Measurements from ENCODE around the gene BEND7.
A peak's percentile ranks its signal among the peaks of the same experiment; 100 is the strongest.

BEND7 gene

DNA sequence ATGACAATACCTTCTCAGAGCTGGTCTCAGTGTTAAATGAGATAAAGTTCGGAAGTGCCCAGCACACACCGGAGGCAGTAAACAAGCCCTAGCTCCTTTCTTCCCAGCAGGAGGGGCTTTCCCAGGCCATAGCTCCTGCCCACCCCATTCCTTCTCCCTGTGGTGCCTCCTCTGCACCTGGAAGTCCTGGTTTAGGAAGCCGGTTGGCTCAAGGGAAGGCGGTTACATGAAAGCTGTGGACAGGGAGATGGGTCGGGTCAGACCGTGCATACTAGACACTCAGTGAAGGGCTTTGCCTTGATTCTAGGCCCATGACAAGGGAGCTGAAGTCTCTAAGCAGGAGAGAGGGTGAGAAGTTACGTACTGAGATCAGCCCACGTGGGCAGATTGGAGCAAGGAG is 8.6 kb downstream of the BEND7 start:
- no peak for DNase-seq (ENCODE audit: low read depth)

DNA sequence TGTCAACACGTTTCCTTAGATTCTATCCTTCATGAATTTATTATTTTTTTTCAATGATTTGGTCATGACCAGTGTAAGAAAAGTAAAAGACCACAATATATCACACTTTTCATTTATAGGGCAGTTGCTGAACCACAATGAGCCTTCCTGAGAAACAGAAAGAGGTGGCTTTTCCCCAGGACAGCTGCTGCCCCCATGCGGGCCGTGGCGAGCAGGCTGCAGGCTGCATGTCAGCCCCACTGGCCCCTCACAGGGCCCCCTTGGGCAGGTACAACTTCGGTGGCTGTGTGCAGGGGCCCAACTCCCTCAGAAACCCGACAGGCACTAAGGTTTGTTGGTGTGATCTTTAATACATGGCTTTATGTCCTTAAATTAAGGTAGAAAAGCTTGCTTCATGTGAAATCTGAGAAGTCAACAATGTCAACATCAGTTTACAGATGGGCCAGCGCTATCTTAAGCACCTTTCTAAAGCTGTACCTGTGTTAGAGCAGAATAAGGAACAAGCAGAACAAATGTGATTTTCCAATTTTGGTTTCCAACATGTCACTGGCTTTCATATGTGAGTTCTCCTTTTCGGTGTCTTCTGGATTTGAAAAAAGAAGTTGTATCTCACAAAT is 10.6 kb downstream of the BEND7 start:
- peak; percentile 9 for DNase-seq (ENCODE audit: low read depth)

GRCh38 chr10:13517675-13518074 is 11.1 kb downstream of the BEND7 start:
- no peak for DNase-seq (ENCODE audit: low read depth)

DNA sequence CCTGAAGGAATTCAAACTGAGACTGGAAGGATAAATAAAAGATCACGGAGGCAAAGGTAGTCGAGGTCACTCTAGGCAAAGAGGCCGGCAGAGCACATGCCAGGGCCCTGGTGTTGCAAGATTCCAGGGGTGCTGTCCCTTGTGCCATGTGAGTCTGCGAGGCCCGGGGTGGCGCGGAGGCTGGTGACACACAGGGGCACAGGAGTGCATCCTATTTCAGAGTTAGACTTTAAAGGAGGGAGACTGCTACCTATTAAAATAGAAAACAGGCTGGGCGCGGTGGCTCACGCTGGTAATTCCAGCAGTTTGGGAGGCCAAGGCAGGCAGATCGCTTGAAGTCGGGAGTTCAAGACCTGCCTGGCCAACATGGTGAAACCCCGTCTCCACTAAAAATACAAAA is 12.6 kb downstream of the BEND7 start:
- DNase-seq (ENCODE audit: low read depth) = no peak

GRCh38 chr10:13515467-13515866 is 13.3 kb downstream of the BEND7 start:
- DNase-seq (ENCODE audit: low read depth) = no peak

- no peak for DNase-seq (ENCODE audit: low read depth)
These were observed 14.5 kb downstream of the BEND7 start for GRCh38 chr10:13514296-13514695.

GRCh38 chr10:13512564-13512963 is 16.2 kb downstream of the BEND7 start:
- DNase-seq (ENCODE audit: low read depth) = no peak

- no peak for DNase-seq (ENCODE audit: low read depth)
These were observed 17.4 kb downstream of the BEND7 start for GRCh38 chr10:13511409-13511808.

DNA sequence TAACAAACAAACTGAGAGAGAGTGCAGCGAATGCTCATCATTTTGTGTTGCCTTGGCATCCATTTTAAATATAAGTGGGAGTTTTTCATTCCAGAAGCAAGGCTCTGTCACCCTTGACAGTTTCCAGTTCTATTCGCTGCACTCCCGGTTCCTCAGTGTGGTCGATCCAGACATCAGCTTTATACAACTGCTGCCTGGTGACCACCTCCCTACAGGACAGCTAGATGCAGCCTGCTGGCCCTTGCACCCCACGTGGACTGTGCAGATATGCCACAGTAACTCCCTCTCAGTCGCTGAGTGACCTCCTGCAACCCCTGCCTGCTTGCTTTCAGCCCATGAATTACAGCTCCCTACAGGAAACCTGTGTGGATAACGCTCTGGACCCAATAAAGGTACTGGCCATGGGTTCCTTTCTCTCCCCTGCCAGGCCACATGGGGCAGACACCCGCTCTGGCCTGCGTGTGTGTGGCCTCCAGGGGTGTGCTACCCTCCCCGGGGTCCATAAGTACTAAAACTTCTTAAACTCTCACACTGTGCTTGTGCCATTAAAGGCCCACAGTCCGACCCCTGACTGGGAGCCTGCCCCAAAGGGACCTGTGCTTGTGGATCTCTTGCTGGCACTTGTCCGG is 23.6 kb downstream of the BEND7 start:
- no peak for DNase-seq (ENCODE audit: low read depth)

DNA sequence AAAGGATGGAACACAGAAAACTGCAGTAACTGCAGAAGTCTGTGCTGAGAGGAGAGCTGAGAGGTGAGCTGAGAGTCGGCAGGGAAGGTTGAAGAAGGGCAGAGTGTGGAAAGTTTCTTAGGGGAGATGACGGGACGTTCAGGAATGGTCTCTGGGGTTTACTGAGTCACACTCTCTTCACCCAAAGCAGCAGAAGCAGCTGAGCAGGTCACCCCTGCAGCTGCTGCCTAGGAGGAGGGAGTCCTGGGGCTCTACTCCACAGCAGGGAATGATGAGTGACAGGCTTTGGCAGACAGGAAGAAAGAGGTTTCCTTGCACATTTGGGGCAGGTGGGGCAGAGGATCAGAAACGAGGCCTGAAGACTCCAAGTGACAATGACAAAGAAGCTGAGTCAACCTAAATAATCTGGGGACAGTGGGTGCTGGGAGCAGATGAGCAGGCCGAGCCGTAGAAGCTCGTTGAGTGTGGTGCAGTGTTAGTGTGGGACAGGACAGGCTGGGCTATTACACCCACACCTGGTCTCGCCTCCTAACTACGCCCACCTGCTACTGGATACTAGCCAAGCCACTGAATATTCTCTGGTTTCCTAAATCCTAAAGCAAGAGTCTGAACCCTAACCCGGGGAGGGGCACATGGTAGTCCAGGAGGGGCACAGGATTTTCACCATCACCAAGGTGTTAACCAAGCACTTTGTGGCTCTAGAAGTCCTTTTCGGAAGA is 24.9 kb downstream of the BEND7 start:
- peak; percentile 86 for DNase-seq (ENCODE audit: low read depth)

DNA sequence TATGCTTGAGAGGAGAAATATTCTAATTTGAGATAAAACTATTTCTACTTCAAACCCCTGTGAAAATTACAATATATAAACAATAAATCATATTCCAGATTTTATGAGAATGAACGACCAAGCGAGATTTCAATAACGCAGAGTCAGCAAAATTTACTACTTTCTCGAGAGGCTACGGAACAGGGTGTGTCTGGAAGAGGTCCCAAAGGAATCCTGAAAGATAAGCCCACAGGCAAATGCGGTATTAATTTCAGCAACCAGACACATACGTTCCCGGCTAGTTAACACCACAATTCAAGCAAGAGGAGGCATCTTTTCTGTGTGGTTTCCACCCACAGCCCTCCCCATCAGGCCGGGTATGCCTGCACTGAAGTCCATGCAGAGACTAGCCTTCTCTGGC is 26.4 kb downstream of the BEND7 start:
- no peak for DNase-seq (ENCODE audit: low read depth)

DNA sequence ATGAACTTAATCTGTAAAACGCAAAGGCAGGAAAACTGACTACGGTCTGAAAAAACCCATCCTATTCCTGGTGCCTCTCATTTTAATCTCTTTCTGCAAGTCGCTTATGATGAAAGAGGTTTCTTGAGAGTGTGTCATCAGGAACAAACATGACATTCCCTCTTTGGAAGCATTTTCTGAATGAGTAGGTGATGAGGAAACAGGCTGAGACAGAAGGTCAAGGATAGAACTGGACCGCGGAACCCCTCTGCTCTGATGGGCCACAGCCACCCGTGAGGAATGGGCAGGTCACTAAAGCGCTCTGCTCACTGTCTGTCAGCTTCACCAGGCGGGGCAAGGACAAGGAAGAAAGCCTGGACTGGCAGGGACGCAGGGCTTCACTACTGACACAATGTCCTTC is 28.6 kb downstream of the BEND7 start:
- DNase-seq (ENCODE audit: low read depth) = no peak

GRCh38 chr10:13499150-13499549 is 29.7 kb downstream of the BEND7 start:
- no peak for DNase-seq (ENCODE audit: low read depth)

- DNase-seq (ENCODE audit: low read depth) = no peak
These were observed 31.9 kb downstream of the BEND7 start for GRCh38 chr10:13496931-13497330.

DNA sequence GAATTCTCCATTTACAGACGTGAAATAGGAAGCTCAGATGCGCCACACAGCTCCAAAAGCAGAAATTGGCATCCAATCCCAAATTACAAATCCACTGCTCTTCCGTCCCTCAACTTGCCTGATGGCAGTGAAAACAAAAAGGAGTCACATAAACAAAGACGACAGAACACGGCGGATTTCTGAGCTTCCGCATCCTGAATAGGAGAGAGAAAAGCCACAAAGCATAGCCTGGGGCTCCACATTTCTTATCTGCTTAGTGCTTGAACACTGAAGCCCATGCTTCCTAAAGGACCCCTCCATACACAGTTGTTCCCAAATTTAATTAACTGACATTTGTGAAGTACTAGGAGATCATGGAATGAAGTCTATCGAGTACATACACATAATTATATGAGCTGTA is 32.6 kb downstream of the BEND7 start:
- DNase-seq (ENCODE audit: low read depth) = no peak

DNA sequence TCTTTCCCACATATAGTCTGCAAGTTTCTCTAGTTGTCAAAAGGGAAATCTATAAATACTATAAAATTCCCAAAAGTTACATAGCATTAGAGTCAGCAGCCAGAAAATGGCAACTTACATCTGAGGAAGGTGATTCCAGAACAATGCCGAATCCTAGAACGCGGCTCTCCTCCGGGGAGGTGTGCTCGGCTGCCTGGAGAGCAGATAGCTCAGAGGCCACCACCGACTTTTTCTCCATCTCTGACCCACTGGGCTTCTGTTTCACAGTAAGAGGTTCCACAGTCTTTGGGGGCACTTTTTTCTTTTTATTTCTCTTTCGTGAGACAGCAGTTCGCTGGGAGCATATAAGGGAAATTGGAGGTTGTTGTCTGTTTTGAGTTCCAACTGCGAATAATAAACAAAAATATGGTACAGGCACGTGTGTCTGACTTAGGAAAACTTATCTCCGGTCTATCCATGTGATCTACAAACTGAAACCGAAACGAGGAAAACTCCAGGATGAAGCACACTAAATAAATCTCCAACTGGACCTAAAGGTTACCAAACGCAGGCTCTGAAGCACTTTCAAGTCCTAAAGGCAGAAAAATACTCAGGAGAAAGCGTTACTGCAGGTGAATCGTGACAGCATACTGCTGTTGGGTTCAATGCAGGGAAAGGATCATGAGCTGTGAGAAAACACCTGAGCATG is 36.2 kb downstream of the BEND7 start:
- no peak for DNase-seq (ENCODE audit: low read depth)

GRCh38 chr10:13491747-13492360 is 37.0 kb downstream of the BEND7 start:
- no peak for DNase-seq (ENCODE audit: low read depth)

DNA sequence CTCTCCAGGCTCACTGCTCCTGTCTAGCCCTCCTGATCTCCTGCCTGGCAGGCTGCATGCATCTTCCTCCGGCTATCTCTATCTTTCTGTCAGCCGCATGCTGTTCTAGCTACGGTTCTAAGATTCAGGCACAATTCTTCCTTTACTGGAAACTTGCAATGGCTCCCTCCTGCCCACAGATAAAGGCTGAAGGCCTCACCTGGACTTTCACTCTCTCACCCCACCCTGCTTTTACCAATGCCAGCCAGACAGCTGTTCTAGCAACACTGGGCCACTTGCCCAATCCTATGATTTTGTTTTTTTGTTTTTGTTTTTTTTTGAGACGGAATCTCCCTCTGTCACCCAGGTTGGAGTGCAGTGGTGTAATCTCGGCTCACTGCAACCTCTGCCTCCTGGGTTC is 38.3 kb downstream of the BEND7 start:
- no peak for DNase-seq (ENCODE audit: low read depth)

DNA sequence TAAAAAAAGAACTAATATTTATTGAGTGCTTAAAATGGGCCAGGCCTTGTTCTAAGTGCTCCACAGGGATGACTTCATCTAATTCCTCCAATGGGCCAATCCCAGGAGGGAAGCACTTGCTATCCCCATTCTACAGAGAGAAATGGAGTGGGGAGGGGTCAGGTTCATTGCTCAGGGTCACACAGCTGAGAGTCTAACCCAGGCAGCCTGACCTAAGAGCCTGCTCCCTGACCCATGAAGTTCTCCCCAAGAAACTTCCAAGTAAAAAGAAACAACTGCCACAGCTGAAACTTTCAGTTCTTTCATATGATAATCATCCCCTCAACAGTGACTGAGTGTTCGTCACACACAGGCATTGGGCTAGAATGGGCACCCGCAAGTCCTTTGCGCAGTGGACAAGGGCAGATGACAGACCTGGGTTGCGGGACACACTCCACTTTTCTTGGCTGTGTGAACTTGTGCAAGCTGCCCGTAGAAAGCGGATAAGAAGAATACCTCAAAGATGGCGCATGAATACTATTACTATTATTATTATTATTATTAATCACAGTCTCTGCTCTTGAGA is 39.7 kb downstream of the BEND7 start:
- DNase-seq (ENCODE audit: low read depth) = no peak

DNA sequence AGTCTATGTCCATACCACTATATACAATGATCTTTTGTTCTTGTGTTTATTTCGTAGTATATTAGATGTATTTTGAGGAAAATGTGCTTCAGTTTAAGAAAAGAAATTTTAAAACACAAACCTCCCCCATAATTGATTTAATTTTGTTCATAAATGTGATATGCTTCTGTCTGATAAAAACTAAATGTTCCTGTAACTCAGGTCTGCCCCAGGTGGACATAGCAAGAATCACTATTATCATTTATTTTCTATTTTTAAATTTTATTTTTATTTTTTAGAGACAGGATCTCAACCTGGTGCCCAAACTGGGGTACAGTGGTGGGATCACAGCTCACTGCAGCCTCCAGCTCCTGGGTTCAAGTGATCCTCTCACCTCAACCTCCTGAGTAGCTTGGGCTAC is 43.2 kb downstream of the BEND7 start:
- DNase-seq (ENCODE audit: low read depth) = peak; percentile 11

DNA sequence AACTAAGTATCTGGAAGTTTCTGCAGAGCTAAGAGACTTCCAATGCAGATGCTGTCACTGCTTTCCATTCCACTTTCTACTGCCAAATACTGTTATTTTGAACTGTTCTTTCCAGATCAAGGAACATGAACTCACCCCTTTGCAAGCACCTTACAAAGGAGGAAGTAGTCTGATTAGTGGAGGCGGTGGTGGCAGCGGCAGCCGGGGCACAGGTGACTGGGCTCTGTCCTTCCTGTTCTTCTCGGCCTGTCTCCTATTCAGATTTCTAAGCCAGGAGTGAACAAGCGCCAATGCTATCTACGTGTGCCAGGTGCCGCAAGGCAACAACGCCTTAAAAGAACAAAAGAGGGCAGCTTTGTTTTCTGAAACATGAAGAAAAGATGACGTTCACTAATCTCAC is 44.9 kb downstream of the BEND7 start:
- DNase-seq (ENCODE audit: low read depth) = no peak

DNA sequence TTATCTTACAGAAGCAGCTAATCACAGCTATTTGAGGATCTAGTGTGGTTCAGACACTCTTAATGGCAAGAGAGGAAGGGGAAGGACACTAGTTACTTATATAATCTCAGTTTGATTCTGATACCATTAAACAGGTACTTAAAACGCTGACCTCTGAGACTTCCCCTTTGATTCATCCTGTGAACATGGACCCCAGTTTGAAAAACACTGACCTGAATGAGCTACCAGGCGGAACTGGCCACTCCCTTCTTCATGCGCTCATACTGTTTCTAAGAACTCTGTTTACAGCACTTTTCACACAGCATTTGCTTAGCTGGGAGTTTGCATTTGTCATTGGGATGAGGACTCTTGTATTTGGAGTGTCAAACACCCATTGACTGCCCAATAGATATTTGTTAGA is 45.7 kb downstream of the BEND7 start:
- DNase-seq (ENCODE audit: low read depth) = no peak
